Activated T-cell treated with anti-CD3 and anti-CD28 coated beads, Interleukin-2, amount 50 U/mL, for 72 hours (primary cell): ENCODE measurements around the gene MRPS14. TPM values are rescaled to one million over a fixed set of nuclear protein-coding genes. Genes with fewer than 3 reads are reported as not detected.
"Not testable (repeated sequence)": the region's sequence is repeated elsewhere in the genome, so short reads cannot be mapped to it uniquely, and the experiment has no call there.

Experiments
- ATAC-seq, 2 donors: fragments of 150-1000 bp; cut with Tn5 transposase; replicated peaks in 1 of 2; 2 replicates each; pipeline ENCODE4 v1.10.0; 2021; ENCODE audit warnings: moderate library complexity in 2 of 2, mild to moderate bottlenecking in 1 of 2
- DNase-seq, 2 donors: peaks; one replicate each; pipeline ENCODE4 v3.0.0; 2021 to 2022; ENCODE audit warnings: mixed read lengths in 1 of 2
- H3K27ac Mint-ChIP-seq: one replicate; pipeline ENCODE4 v1.8.0; 2022; ENCODE audit warnings: mild to moderate bottlenecking, moderate library complexity, mixed read lengths
- H3K27me3 Mint-ChIP-seq: one replicate; pipeline ENCODE4 v1.8.0; 2022; ENCODE audit warnings: low read depth, mixed read lengths
- H3K36me3 Mint-ChIP-seq, 2 donors: one replicate each; pipeline ENCODE4 v1.8.0; 2022; ENCODE audit warnings: mixed read lengths in 2 of 2, mild to moderate bottlenecking in 1 of 2; ENCODE audit not compliant: insufficient read depth in 2 of 2
- H3K4me1 Mint-ChIP-seq: one replicate; pipeline ENCODE4 v1.8.0; 2022; ENCODE audit warnings: low read depth, mixed read lengths
- H3K4me3 Mint-ChIP-seq, 2 donors: one replicate each; pipeline ENCODE4 v1.8.0; 2022; ENCODE audit warnings: mild to moderate bottlenecking in 2 of 2, mixed read lengths in 2 of 2, moderate library complexity in 2 of 2
- H3K9me3 Mint-ChIP-seq, 2 donors: one replicate each; pipeline ENCODE4 v1.8.0; 2022; ENCODE audit warnings: mixed read lengths in 2 of 2
- total RNA-seq, 2 donors: library from RNA; stranded (reverse); gene quantifications; one replicate each; pipeline ENCODE4 v1.2.3, GENCODE V29; 2022

MRPS14 gene
- total RNA-seq, 2 donors from 2014 or later = 28.7 to 30.1 TPM

DNA sequence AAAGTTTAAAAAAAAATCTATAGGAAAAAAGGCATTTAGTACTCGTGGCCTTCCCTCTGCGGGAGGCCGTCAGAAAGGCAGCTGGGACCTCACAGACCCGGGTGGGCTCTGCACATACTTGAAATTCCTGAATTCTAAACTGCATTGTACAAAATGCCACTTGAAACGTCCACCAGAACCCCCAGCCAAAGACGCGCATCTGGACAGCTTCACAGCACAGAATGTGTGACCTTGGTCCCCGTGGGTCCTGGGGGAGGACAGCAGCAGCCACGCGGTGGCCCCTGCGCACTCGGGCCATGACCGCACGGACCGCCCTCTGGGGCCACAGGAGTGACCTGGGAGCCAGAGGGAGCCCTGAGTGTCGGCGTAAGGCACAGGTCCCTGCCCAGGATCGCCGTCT lies 20.6 kb upstream of the MRPS14 start:
- H3K4me3 Mint-ChIP-seq = no peak overlapping the region
- H3K27me3 Mint-ChIP-seq = peaks cover 20% of the 10 kb centered on the region
- no peaks in the 10 kb centered on the region for H3K4me1 Mint-ChIP-seq
- ATAC-seq (no peak), DNase-seq (no peak)
- no peaks in the 10 kb centered on the region for H3K9me3 Mint-ChIP-seq
- no peaks in the 10 kb centered on the region for H3K36me3 Mint-ChIP-seq
- H3K27ac Mint-ChIP-seq = no peak overlapping the region

DNA sequence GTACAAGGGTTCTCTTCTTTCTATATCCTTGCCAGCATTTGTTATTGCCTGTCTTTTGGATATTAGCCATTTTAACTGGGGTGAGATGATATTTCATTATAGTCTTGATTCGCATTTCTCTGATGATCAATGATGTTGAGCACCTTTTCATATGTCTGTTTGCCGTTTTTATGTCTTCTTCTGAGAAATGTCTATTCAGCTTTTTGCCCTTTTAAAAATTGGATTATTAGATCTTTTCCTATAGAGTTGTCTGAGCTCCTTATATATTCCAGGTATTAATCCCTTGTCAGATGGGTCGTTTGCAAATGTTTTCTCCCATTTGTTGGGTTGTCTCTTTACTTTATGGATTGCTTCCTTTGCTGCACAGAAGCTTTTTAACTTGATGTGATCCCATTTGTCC lies 19.4 kb upstream of the MRPS14 start:
- Mint-ChIP-seq H3K9me3 (no peaks in the 10 kb centered on the region), H3K4me3 (no peak overlapping the region), H3K36me3 (no peaks in the 10 kb centered on the region), H3K27me3 (peaks cover 8% of the 10 kb centered on the region), H3K4me1 (no peaks in the 10 kb centered on the region), H3K27ac (no peak overlapping the region)
- DNase-seq (no peak), ATAC-seq (no peak)

DNA sequence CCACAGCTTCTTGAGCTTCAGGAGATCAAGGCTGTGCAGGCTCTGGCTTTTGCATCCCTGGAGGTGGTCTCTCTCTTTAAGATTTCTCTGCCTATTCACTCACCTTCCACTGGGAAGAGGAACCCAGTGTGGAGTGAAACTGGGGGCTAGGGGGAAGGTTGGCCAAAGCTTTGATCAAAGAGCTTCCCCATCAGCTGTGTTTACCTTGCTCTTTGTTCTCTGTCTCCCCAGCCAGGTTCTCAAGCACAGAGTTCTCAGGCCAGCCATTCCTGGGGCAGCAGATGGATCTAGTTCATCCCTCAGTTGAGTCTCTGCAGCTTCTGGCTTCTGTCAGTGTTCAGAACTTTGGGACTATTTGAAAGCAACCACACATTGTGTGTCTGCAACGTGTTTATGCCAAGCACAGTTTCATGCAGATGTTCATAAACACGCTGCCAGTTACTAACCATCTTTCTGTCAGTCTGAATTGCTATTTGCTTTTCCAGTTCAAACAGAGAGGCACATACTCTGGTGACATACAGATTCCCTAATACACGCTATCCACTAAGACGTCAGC lies 17.2 kb upstream of the MRPS14 start:
- Mint-ChIP-seq H3K36me3 (no peaks in the 10 kb centered on the region), H3K27me3 (peaks cover 5% of the 10 kb centered on the region), H3K27ac (no peak overlapping the region), H3K4me3 (no peak overlapping the region), H3K9me3 (no peaks in the 10 kb centered on the region), H3K4me1 (no peaks in the 10 kb centered on the region)
- DNase-seq (no peak), ATAC-seq (no peak)

DNA sequence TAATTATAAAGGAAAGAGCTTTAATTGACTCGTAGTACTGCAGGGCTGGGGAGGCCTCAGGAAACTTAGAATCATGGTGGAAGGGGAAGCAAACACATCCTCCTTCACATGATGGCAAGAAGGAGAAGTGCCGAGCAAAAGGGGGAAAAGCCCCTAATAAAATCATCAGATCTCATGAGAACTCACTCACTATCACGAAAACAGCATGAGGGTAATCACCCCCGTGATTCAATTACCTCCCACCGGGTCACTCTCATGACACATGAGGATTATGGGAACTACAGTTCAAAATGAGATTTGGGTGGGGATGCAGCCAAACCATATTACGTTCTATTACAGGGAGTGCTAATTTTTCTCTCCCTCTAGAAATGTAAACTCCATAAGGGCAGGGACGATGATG lies 14.2 kb upstream of the MRPS14 start:
- Mint-ChIP-seq H3K9me3 (no peaks in the 10 kb centered on the region), H3K27me3 (peaks cover 5% of the 10 kb centered on the region), H3K4me1 (no peaks in the 10 kb centered on the region)

DNA sequence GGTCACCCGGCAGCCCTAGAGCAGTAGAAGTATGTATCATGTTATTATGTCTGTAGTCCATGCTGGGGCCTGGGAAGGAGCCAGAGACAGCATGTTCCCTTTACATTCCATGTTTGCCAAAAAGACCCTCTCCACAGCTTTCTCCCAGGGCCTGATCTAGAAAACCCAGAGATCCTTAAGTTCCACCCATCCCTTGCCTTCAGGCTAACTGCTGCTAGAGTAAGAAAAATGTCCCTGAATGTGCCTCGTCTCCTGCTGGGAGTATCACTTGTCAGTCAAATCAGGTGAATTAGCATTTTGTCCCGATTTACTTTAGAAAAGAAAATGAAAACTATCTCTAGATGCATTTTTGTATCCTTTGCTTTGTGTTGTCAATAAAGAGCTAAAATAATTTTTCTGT lies 13.3 kb upstream of the MRPS14 start:
- H3K4me3 Mint-ChIP-seq = no peak overlapping the region
- H3K27me3 Mint-ChIP-seq = peaks cover 5% of the 10 kb centered on the region
- no peak for ATAC-seq
- DNase-seq = no peak
- H3K27ac Mint-ChIP-seq = no peak overlapping the region
- no peaks in the 10 kb centered on the region for H3K4me1 Mint-ChIP-seq
- H3K36me3 Mint-ChIP-seq = no peaks in the 10 kb centered on the region
- H3K9me3 Mint-ChIP-seq = no peaks in the 10 kb centered on the region

More for the DNA sequence above, 14.2 kb upstream of the MRPS14 start:
- H3K4me3 Mint-ChIP-seq = no peak overlapping the region
- DNase-seq (no peak), ATAC-seq (no peak)
- H3K27ac Mint-ChIP-seq = no peak overlapping the region
- no peaks in the 10 kb centered on the region for H3K36me3 Mint-ChIP-seq

DNA sequence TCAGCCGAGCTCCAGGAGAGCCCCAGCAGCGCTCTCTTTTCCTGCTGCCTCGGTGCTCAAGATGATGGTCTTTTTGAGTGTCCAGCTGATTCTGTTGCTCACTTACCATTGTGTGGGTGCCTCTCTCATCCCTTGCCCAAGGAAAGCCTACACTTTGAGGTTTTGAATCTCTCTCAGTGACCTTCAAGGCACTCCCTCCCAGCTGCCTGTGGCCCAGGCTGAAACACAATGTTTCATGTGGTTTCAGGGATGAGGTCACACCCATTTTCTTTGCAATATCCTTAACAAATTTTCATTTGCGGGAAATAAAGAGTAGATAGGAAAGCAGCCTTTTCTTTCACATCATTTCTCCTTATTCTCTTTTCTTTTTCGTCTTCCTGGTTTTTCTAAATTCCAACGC lies 12.6 kb upstream of the MRPS14 start:
- ATAC-seq (no peak), DNase-seq (no peak)
- Mint-ChIP-seq H3K9me3 (no peaks in the 10 kb centered on the region), H3K36me3 (no peaks in the 10 kb centered on the region), H3K4me1 (no peaks in the 10 kb centered on the region), H3K27ac (no peak overlapping the region), H3K4me3 (no peak overlapping the region), H3K27me3 (peaks cover 5% of the 10 kb centered on the region)

DNA sequence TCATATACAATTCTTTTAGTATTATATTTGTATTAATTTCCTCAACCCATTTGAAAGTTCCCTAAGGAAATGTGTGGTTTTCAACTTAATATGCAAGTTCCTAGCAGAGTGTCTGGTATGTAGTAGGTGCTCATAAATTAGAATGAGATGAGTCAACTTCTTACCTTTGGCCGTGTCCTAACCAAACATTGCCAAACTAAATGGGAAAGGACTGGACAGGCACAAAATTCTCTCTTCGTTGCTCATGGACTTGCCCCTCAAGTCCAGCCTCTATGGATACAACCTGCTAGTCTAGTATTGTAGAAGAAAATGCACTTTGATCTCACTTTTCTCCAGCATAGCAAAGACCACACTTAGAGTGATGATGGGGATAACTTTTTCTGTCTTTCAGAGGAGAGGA lies 11.6 kb upstream of the MRPS14 start:
- no peaks in the 10 kb centered on the region for H3K9me3 Mint-ChIP-seq
- H3K27ac Mint-ChIP-seq = no peak overlapping the region
- H3K36me3 Mint-ChIP-seq = no peaks in the 10 kb centered on the region
- no peak overlapping the region for H3K4me3 Mint-ChIP-seq
- no peak for ATAC-seq
- peaks cover 2% of the 10 kb centered on the region for H3K4me1 Mint-ChIP-seq
- no peaks in the 10 kb centered on the region for H3K27me3 Mint-ChIP-seq
- DNase-seq = no peak

DNA sequence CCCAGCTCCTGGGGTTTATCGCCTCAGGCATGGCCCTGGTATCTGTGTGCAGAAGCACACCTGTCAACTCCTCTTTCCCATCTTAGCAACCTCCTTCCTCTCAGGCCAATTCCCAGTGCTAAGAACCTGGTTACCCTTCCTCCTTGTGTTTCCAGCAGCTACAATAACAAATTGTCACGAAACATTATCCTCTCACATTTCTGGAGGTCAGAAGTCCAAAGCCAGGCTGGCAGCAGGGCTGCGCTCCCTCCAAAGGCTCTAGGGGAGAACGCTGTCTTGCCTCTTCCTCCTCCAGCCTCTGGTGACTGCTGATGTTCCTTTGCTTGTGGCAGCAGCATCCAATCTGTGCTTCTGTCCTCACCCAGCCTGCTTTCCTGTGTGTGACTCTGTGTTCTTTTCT lies 10.7 kb upstream of the MRPS14 start:
- ATAC-seq = no peak
- no peak overlapping the region for H3K27ac Mint-ChIP-seq

DNA sequence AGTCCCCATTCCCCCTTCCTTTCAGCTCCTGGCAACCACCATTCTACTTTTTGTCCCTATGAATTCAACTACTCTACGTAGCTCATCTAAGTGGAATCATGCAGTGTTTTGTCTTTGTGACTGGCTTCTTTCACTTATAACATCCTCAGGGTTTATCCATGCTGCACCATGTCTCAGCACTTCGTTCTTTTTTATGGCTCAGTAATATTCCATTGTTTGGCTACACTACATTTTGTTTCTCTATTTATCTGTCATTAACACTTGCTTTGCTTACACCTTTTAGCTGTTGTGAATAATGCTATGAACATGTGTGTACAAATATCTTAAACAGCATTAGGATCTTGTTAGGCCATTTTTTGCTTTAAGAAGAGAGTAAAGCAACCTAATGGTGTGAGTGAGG lies 1.5 kb upstream of the MRPS14 start:
- no peak for ATAC-seq
- DNase-seq = no peak
- Mint-ChIP-seq H3K4me1 (peaks cover 38% of the 10 kb centered on the region), H3K9me3 (no peaks in the 10 kb centered on the region), H3K4me3 (peak overlapping the region; percentile 6 to 43), H3K36me3 (peaks cover 9 to 15% of the 10 kb centered on the region in 2 donors), H3K27ac (peak overlapping the region; percentile 52), H3K27me3 (no peaks in the 10 kb centered on the region)

More for the DNA sequence above, 10.7 kb upstream of the MRPS14 start:
- DNase-seq = no peak
- no peaks in the 10 kb centered on the region for H3K36me3 Mint-ChIP-seq
- H3K4me1 Mint-ChIP-seq = peaks cover 10% of the 10 kb centered on the region
- no peak overlapping the region for H3K4me3 Mint-ChIP-seq
- H3K27me3 Mint-ChIP-seq = no peaks in the 10 kb centered on the region
- no peaks in the 10 kb centered on the region for H3K9me3 Mint-ChIP-seq

DNA sequence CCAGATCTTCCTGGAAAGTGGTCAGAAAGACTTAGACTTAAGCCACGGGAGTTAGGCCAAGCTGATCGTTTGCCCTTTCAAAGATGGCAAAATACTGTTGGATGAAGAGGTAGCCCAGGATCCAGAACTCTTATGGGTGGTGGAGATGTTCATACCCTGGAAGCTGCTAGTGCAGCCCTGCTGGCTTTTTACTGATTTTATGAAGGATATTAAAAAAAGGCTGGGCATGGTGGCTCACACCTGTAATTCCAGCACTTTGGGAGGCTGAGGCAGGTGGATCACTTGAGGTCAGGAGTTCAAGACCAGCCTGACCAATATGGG lies 657 bp upstream of the MRPS14 start:
- Mint-ChIP-seq H3K4me1 (peaks cover 29% of the 10 kb centered on the region), H3K36me3 (peaks cover 9 to 15% of the 10 kb centered on the region in 2 donors), H3K4me3 (peak overlapping the region; percentile 92), H3K27ac (peak overlapping the region; percentile 98)
- DNase-seq, H3K27me3 Mint-ChIP-seq, ATAC-seq, H3K9me3 Mint-ChIP-seq: not testable (repeated sequence)

DNA sequence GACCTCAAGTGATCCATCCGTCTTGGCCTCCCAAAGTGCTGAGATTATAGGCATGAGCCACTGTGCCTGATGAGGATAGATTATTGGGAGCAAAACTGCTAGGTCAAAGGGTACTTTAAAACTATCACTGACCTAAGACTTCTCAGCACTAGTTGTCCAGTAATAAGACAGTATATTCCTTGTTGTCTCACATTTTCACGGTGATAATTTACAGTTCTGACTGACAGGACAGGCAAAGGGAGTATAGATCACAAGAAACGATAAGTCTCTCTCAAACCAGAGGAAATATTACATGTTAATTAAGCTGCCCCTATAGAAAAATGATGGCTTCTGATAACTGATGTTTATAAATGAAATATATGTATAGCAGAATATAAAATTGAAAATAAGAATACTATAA lies 3.7 kb downstream of the MRPS14 start:
- Mint-ChIP-seq H3K4me1 (peaks cover 29% of the 10 kb centered on the region), H3K27me3 (no peaks in the 10 kb centered on the region), H3K9me3 (no peaks in the 10 kb centered on the region), H3K4me3 (no peak overlapping the region), H3K36me3 (peaks cover 16 to 28% of the 10 kb centered on the region in 2 donors), H3K27ac (no peak overlapping the region)
- DNase-seq (no peak), ATAC-seq (no peak)

DNA sequence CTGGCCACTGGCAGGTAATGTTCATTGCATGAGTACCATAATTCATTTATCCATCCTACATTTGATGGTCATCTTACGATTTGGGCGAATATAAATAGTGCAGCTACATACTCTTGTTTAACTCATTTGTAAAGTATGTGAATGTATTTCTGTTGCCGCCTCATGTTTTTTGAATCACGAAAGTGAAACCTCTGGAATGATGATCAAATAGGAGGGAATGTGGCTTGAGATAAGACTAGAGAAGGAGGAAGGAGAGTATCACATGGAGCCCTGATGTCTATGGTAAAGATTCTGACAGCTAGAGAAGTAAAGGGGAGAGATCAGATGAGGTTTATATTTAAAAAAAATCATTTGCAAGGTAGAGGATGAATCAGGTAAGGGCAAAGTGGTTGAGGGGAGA lies 8.0 kb downstream of the MRPS14 start:
- Mint-ChIP-seq H3K27me3 (no peaks in the 10 kb centered on the region), H3K36me3 (peaks cover 20 to 36% of the 10 kb centered on the region in 2 donors), H3K9me3 (no peaks in the 10 kb centered on the region), H3K27ac (peak overlapping the region; percentile 55), H3K4me3 (no peak overlapping the region), H3K4me1 (no peaks in the 10 kb centered on the region)
- ATAC-seq (no peak), DNase-seq (no peak)

DNA sequence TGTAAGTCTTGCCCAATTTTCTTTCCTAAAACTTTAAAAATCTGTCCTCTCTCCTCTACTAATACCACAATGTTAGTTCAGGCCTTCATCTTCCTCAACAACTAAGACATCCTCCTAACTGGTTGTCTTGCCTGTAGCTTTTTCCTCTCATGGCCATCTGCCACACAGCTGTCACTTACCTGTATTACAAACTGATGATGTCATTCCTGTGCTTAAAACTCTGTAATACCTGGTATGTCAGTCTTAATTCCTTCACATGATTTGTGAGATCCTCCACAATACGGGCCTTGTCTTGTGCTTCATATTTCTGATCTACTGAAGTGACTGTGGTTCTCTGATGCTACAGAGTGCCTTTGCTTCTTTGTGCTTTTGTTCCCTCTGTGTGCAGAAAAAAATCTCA lies 9.8 kb downstream of the MRPS14 start:
- DNase-seq (no peak), ATAC-seq (no peak)
- Mint-ChIP-seq H3K4me1 (no peaks in the 10 kb centered on the region), H3K27ac (peak overlapping the region; percentile 52), H3K4me3 (no peak overlapping the region), H3K9me3 (no peaks in the 10 kb centered on the region), H3K36me3 (peaks cover 24 to 44% of the 10 kb centered on the region in 2 donors), H3K27me3 (no peaks in the 10 kb centered on the region)

DNA sequence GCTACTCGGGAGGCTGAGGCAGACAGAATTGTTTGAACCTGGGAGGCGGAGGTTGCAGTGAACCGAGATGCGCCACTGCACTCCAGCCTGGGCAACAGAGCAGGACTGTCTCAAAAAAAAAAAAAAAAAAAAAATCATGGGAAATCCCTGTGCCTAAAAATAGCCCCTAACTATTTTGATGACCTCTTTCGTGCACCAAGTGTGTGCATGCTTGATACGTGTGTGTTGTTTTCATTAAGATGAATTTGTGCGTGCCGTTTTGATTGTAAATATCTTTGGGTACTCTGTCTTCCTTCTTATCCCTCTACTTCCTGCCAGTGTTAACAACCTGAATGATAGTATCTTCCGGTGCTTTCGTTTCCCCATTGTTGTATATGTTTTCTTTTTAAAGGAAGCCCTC lies 13.7 kb downstream of the MRPS14 start:
- DNase-seq = no peak
- peaks cover 23 to 57% of the 10 kb centered on the region in 2 donors for H3K36me3 Mint-ChIP-seq
- H3K27ac Mint-ChIP-seq = peak overlapping the region; percentile 75
- no peaks in the 10 kb centered on the region for H3K9me3 Mint-ChIP-seq
- ATAC-seq = no peak
- no peak overlapping the region for H3K4me3 Mint-ChIP-seq
- peaks cover 10% of the 10 kb centered on the region for H3K4me1 Mint-ChIP-seq
- no peaks in the 10 kb centered on the region for H3K27me3 Mint-ChIP-seq
